ENCODE measurements around the gene AADAC.
"Not testable (repeated sequence)": the region's sequence is repeated elsewhere in the genome, so short reads cannot be mapped to it uniquely, and the experiment has no call there.

DNA sequence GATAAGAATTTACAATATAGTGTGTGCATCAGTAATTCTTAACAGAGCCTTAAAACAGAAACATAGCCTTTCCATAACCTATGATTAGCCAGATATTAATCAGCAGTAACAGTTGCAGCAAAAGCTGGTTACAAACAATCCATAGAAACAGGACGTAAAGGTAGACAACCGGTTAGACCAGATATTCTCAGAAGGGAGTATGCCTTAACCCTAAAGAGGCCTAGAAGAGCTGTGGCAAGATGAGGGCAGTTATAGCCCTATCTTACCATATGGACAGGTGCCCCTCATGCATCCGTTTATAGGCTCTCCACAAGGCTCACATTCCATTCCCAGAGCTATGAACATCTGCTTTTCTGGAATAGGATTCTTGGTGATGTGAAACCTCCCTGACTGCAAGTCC lies 5.0 kb upstream of the AADAC start:
- not testable (repeated sequence) for TF ChIP-seq SUZ12 (IDR thresholded peaks at IDR 0.05; ENCODE audit: extremely low read depth, insufficient read depth, insufficient read length); ZNF274 (IDR thresholded peaks at IDR 0.05; ENCODE audit: low read depth, low read length); YY1 (IDR thresholded peaks at IDR 0.05; ENCODE audit: insufficient read depth, insufficient read length)

All from NT2/D1 (cell line).